HCT116 (cell line): ENCODE data around the gene EXOC4. TPM values are rescaled to one million over a fixed set of nuclear protein-coding genes. Genes with fewer than 3 reads are reported as not detected.

Experiments used
- ATAC-seq: fragments of 200-7000 bp; cut with Tn5 transposase; 2 replicates; pipeline ENCODE4 v1.9.1; 2020; ENCODE audit warnings: mild to moderate bottlenecking, moderate library complexity
- BruUV-seq: library from RNA; stranded (reverse); fragments of 400-500 nt; replicated peaks from 2 replicates; lab custom pipeline; 2021; lab: Mats Ljungman, UMichigan
- CTCF ChIA-PET: fragments of 300-600 bp; sonication (Branson Sonifier 250); formaldehyde crosslinking; loops from one replicate; lab custom pipeline; 2021; ENCODE audit warnings: antibody characterized with exemption; lab: Charles Lee
- POLR2A ChIA-PET: fragments of 300-600, 350-600 bp; sonication (Branson Sonifier 250); formaldehyde crosslinking; loops from one replicate; lab custom pipeline; 2021; ENCODE audit warnings: antibody characterized with exemption; lab: Charles Lee
- RAD21 ChIA-PET, 2 experiments: fragments of 300-600 bp; sonication (Branson Sonifier 250); formaldehyde crosslinking; loops; one replicate each; lab custom pipeline; 2023; ENCODE audit warnings: low total read pairs in 2 of 2; ENCODE audit not compliant: uncharacterized antibody in 2 of 2, unreplicated experiment in 2 of 2, low non-redundant PET in 1 of 2; lab: Charles Lee
- DNase-seq: peaks from one replicate; pipeline ENCODE4 v3.0.0-alpha.2; 2010; ENCODE audit warnings: low read depth, low spot score
- H2AFZ ChIP-seq: fragments of 200-600 bp; shearing (Covaris generic), sonication (generic); 2 replicates; pipeline ENCODE4 v1.6.1; 2017; ENCODE audit warnings: low read depth, mixed run types, mixed read lengths, antibody characterized with exemption, low read length; ENCODE audit not compliant: poor library complexity, severe bottlenecking
- H3K27ac ChIP-seq: 2 replicates; pipeline ENCODE4 v1.5.1; 2012; ENCODE audit warnings: low read depth, low read length
- H3K27me3 ChIP-seq: fragments of 200-600 bp; sonication (generic); 2 replicates; pipeline ENCODE4 v1.6.1; 2016; ENCODE audit warnings: mixed run types, low read length, mixed read lengths; ENCODE audit not compliant: insufficient read depth
- H3K36me3 ChIP-seq, 2 experiments: fragments of 200-500 bp in 1 of 2; fragments of 200-600 bp in 1 of 2; sonication (Bioruptor generic) in 1 of 2; sonication (generic) in 1 of 2; 2 replicates each; pipeline versions ENCODE4 v1.5.1 to v1.6.1; 2014 to 2016; ENCODE audit warnings: low read length in 2 of 2, inconsistent platforms in 1 of 2, mixed read lengths in 1 of 2, mixed run types in 1 of 2; ENCODE audit not compliant: insufficient read depth in 2 of 2, control insufficient read depth in 1 of 2
- H3K4me1 ChIP-seq, 2 experiments: fragments of 200-600 bp in 1 of 2; sonication (generic) in 1 of 2; 2 replicates each; pipeline versions ENCODE4 v1.5.1 to v1.6.1; 2012 to 2017; ENCODE audit warnings: low read length in 2 of 2, inconsistent platforms in 1 of 2, mild to moderate bottlenecking in 1 of 2, mixed read lengths in 1 of 2, mixed run types in 1 of 2, moderate library complexity in 1 of 2; ENCODE audit not compliant: insufficient read depth in 2 of 2, control insufficient read depth in 1 of 2
- H3K4me2 ChIP-seq: fragments of 200-600 bp; sonication (generic); 2 replicates; pipeline ENCODE4 v1.6.1; 2017; ENCODE audit warnings: mixed run types, low read length, mixed read lengths
- H3K4me3 ChIP-seq, 2 experiments: fragments of 200-600 bp in 1 of 2; sonication (generic) in 1 of 2; replicated peaks in 1 of 2; 2 replicates each; pipeline ENCODE4 v1.5.1; 2011 to 2016; ENCODE audit warnings: low read length in 2 of 2, control low read depth in 1 of 2, low read depth in 1 of 2, mild to moderate bottlenecking in 1 of 2, mixed read lengths in 1 of 2, mixed run types in 1 of 2
- H3K79me2 ChIP-seq: fragments of 200-600 bp; sonication (generic); 2 replicates; pipeline ENCODE4 v1.6.1; 2017; ENCODE audit warnings: mild to moderate bottlenecking, mixed run types, low read length, moderate library complexity, mixed read lengths; ENCODE audit not compliant: insufficient read depth
- H3K9ac ChIP-seq: fragments of 200-600 bp; sonication (generic); 2 replicates; pipeline ENCODE4 v1.6.1; 2016; ENCODE audit warnings: low read length, mixed read lengths
- H3K9me2 ChIP-seq: fragments of 200-600 bp; sonication (generic), shearing (Covaris generic); 2 replicates; pipeline ENCODE4 v1.6.1; 2017; ENCODE audit warnings: mixed run types, mild to moderate bottlenecking, moderate library complexity; ENCODE audit not compliant: insufficient read depth
- H3K9me3 ChIP-seq, 2 experiments: fragments of 200-500 bp in 1 of 2; fragments of 200-600 bp in 1 of 2; sonication (Bioruptor generic) in 1 of 2; sonication (generic) in 1 of 2; 2 replicates each; pipeline ENCODE4 v1.6.1; 2014 to 2017; ENCODE audit warnings: low read length in 2 of 2, mixed read lengths in 2 of 2, inconsistent platforms in 1 of 2, low read depth in 1 of 2, mild to moderate bottlenecking in 1 of 2, mixed run types in 1 of 2, moderate library complexity in 1 of 2; ENCODE audit not compliant: control insufficient read depth in 1 of 2, insufficient read depth in 1 of 2
- H4K20me1 ChIP-seq: fragments of 200-600 bp; sonication (generic), shearing (Covaris generic); 2 replicates; pipeline ENCODE4 v1.6.1; 2017; ENCODE audit warnings: mixed run types, mild to moderate bottlenecking, moderate library complexity; ENCODE audit not compliant: insufficient read depth
- EZH2 ChIP-seq: fragments of 200-600 bp; sonication (generic); IDR thresholded peaks from 2 replicates; pipeline ENCODE4 v1.6.1; 2017; ENCODE audit warnings: antibody characterized with exemption, mixed run types
- EZH2phosphoT487 ChIP-seq: fragments of 200-600 bp; IDR thresholded peaks from 2 replicates; pipeline ENCODE4 v1.6.1; 2018; ENCODE audit warnings: antibody characterized with exemption, borderline replicate concordance
- FOSL1 ChIP-seq: IDR thresholded peaks from 2 replicates; pipeline ENCODE4 v1.6.1; 2012; ENCODE audit warnings: low read depth
- JUND ChIP-seq: IDR thresholded peaks from 2 replicates; pipeline ENCODE4 v1.6.1; 2012
- POLR2A ChIP-seq: IDR thresholded peaks from 2 replicates; pipeline ENCODE4 v1.7.0; 2011; ENCODE audit warnings: borderline replicate concordance; ENCODE audit not compliant: insufficient read depth, insufficient read length; ENCODE audit errors: extremely low read depth
- POLR2AphosphoS5 ChIP-seq: IDR thresholded peaks from 2 replicates; pipeline ENCODE4 v1.6.1; 2011; ENCODE audit warnings: mild to moderate bottlenecking, low read depth, low read length, moderate library complexity
- SP1 ChIP-seq: IDR thresholded peaks from 2 replicates; pipeline ENCODE4 v1.6.1; 2012; ENCODE audit warnings: low read depth
- YY1 ChIP-seq: IDR thresholded peaks from 2 replicates; pipeline ENCODE4 v1.6.1; 2011; ENCODE audit warnings: low read length, low read depth, moderate library complexity, mild to moderate bottlenecking; ENCODE audit not compliant: insufficient replicate concordance; ENCODE audit errors: extremely low read depth
- intact Hi-C: fragments of 100-400 bp; cut with micrococcal nuclease; formaldehyde crosslinking; loops from 2 replicates; pipeline ENCODE4 v1.10.0; 2022
- total RNA-seq: library from RNA; stranded (reverse); gene quantifications from one replicate; pipeline ENCODE4 v1.2.1, GENCODE V29; 2021; ENCODE audit not compliant: unreplicated experiment
- TF ChIP-seq, protein P1 (sequence below), 3 experiments: fragments of 200-600 bp in 1 of 3; sonication (generic) in 1 of 3; IDR thresholded peaks in 2 of 3; conservative IDR thresholded peaks in 1 of 3; 2 replicates each; pipeline ENCODE4 v1.5.1; 2012 to 2017; ENCODE audit warnings: low read depth in 2 of 3, low read length in 2 of 3, antibody characterized with exemption in 1 of 3, borderline replicate concordance in 1 of 3, control low read depth in 1 of 3, mild to moderate bottlenecking in 1 of 3, mixed read lengths in 1 of 3, mixed run types in 1 of 3, moderate library complexity in 1 of 3; ENCODE audit not compliant: insufficient read depth in 1 of 3
- TF ChIP-seq, protein P2 (sequence below): IDR thresholded peaks from 2 replicates; pipeline ENCODE4 v1.6.1; 2012
- TF ChIP-seq, protein P3 (sequence below): IDR thresholded peaks from 2 replicates; pipeline ENCODE4 v1.6.1; 2012; ENCODE audit warnings: low read depth

EXOC4 gene
- total RNA-seq, 1 experiment from 2014 or later, result 40.3 TPM

DNA sequence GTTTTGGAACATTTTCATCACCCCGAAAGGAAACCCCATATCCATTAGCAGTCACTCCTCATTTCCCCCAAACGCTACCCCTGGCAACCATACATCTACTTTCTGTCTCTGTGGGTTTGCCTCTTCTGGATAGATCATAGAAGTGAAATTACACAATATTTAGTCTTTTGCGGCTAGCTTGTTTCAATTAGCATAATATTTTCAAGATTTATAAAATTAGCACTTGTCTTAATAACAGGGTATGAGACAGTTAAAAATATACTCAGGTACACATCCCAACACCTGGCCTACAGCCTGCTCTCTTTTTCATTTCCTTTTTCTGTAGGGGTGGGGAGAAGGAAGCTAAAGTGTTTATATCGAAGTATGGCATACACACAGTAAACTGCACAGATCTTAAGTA, 792.8 kb downstream of the EXOC4 start (continued):
- TF ChIP-seq, protein P1, sequence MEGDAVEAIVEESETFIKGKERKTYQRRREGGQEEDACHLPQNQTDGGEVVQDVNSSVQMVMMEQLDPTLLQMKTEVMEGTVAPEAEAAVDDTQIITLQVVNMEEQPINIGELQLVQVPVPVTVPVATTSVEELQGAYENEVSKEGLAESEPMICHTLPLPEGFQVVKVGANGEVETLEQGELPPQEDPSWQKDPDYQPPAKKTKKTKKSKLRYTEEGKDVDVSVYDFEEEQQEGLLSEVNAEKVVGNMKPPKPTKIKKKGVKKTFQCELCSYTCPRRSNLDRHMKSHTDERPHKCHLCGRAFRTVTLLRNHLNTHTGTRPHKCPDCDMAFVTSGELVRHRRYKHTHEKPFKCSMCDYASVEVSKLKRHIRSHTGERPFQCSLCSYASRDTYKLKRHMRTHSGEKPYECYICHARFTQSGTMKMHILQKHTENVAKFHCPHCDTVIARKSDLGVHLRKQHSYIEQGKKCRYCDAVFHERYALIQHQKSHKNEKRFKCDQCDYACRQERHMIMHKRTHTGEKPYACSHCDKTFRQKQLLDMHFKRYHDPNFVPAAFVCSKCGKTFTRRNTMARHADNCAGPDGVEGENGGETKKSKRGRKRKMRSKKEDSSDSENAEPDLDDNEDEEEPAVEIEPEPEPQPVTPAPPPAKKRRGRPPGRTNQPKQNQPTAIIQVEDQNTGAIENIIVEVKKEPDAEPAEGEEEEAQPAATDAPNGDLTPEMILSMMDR (IDR thresholded peaks at IDR 0.05 in 2 of 3, conservative IDR thresholded peaks at IDR 0.05 in 1 of 3; ENCODE audit: borderline replicate concordance in 1 of 3, insufficient read depth in 1 of 3, low read depth in 2 of 3, low read length in 2 of 3), result no peak
- TF ChIP-seq EZH2 (no peak), FOSL1 (no peak), POLR2AphosphoS5 (no peak), EZH2phosphoT487 (no peak), JUND (no peak), YY1 (no peak)
- TF ChIP-seq, protein P2, sequence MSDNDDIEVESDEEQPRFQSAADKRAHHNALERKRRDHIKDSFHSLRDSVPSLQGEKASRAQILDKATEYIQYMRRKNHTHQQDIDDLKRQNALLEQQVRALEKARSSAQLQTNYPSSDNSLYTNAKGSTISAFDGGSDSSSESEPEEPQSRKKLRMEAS, result no peak

DNA sequence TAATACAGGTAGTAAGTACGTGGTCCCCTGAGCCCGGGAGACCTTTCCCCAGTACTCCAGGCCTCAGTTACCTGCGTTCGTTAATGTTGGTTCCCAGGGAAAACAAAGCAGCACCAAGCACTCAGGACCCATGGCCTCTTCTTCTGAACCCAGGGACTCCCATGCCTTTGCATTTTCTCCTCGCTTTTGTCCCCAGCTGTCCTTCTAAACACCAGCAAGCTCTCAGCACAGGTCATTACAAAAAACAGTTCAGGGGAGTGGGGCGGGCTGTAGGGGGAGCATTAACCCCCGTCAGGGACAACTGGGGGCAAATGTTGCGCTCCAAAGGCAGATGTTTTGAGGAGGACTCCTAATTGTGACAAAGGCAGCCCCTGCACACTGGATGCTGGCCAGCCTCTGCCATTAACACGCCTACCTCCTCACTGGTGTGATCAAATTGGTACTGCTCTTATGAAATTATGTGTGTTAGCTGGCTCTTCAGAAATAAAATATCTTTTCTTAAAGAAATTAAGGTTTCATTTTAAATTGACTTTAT, 793.8 kb downstream of the EXOC4 start:
- RAD21 ChIA-PET, result no interaction called here
- TF ChIP-seq, protein P3, sequence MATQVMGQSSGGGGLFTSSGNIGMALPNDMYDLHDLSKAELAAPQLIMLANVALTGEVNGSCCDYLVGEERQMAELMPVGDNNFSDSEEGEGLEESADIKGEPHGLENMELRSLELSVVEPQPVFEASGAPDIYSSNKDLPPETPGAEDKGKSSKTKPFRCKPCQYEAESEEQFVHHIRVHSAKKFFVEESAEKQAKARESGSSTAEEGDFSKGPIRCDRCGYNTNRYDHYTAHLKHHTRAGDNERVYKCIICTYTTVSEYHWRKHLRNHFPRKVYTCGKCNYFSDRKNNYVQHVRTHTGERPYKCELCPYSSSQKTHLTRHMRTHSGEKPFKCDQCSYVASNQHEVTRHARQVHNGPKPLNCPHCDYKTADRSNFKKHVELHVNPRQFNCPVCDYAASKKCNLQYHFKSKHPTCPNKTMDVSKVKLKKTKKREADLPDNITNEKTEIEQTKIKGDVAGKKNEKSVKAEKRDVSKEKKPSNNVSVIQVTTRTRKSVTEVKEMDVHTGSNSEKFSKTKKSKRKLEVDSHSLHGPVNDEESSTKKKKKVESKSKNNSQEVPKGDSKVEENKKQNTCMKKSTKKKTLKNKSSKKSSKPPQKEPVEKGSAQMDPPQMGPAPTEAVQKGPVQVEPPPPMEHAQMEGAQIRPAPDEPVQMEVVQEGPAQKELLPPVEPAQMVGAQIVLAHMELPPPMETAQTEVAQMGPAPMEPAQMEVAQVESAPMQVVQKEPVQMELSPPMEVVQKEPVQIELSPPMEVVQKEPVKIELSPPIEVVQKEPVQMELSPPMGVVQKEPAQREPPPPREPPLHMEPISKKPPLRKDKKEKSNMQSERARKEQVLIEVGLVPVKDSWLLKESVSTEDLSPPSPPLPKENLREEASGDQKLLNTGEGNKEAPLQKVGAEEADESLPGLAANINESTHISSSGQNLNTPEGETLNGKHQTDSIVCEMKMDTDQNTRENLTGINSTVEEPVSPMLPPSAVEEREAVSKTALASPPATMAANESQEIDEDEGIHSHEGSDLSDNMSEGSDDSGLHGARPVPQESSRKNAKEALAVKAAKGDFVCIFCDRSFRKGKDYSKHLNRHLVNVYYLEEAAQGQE, result no peak
- TF ChIP-seq SP1 (no peak), POLR2A (no peak)
- TF ChIP-seq, all 23 proteins: peak for 0
- ChIA-PET POLR2A (no interaction called here), CTCF (interaction anchor here (1.0 kb wide), 1 partner anchor 208 kb away, joined by 3 read pairs; no protein-coding TSS in a partner anchor)
- intact Hi-C loops, result no loop called here
- Histone ChIP-seq H3K27ac (no peak overlapping the region), H3K4me2 (no peak overlapping the region), H3K36me3 (no peaks in the 10 kb centered on the region), H3K79me2 (no peaks in the 10 kb centered on the region), H3K4me3 (no peak overlapping the region), H2AFZ (no peak overlapping the region), H3K9me2 (no peaks in the 10 kb centered on the region), H3K27me3 (no peaks in the 10 kb centered on the region), H3K9me3 (no peaks in the 10 kb centered on the region), H3K4me1 (no peaks in the 10 kb centered on the region), H4K20me1 (no peaks in the 10 kb centered on the region), H3K9ac (no peak overlapping the region)
- ATAC-seq, result no peak
- no TSS peak for BruUV-seq
- no peak for DNase-seq
